Rectal smooth muscle tissue (tissue), 1 donor: ENCODE results near the gene STRIT1.

ENCODE experiments used
- H3K27ac ChIP-seq: one replicate; pipeline ENCODE4 v1.7.0; 2013; ENCODE audit warnings: low read depth, low read length, inconsistent platforms
- H3K27me3 ChIP-seq: one replicate; pipeline ENCODE4 v1.7.0; 2013; ENCODE audit warnings: low read length; ENCODE audit not compliant: control insufficient read depth, insufficient read depth
- H3K36me3 ChIP-seq: one replicate; pipeline ENCODE4 v1.7.0; 2013; ENCODE audit warnings: low read length; ENCODE audit not compliant: control insufficient read depth, insufficient read depth
- H3K4me1 ChIP-seq: one replicate; pipeline ENCODE4 v1.7.0; 2013; ENCODE audit warnings: low read length; ENCODE audit not compliant: control insufficient read depth, insufficient read depth
- H3K4me3 ChIP-seq: one replicate; pipeline ENCODE4 v1.7.0; 2013; ENCODE audit warnings: low read length
- H3K9ac ChIP-seq: one replicate; pipeline ENCODE4 v1.7.0; 2013; ENCODE audit warnings: low read length

Gene STRIT1

GRCh38 chr3:155326901-155327300 lies 33.4 kb upstream of the STRIT1 start:
- no peak overlapping the region for H3K4me3 ChIP-seq
- no peaks in the 10 kb centered on the region for H3K27me3 ChIP-seq
- H3K9ac ChIP-seq = no peak overlapping the region
- H3K27ac ChIP-seq = no peak overlapping the region
- H3K36me3 ChIP-seq = no peaks in the 10 kb centered on the region
- H3K4me1 ChIP-seq = no peaks in the 10 kb centered on the region

GRCh38 chr3:155326244-155326643 lies 32.8 kb upstream of the STRIT1 start:
- Histone ChIP-seq H3K4me1 (no peaks in the 10 kb centered on the region), H3K27ac (no peak overlapping the region), H3K4me3 (no peak overlapping the region), H3K9ac (no peak overlapping the region), H3K27me3 (no peaks in the 10 kb centered on the region), H3K36me3 (no peaks in the 10 kb centered on the region)

GRCh38 chr3:155325263-155325835 lies 31.9 kb upstream of the STRIT1 start:
- Histone ChIP-seq H3K4me3 (no peak overlapping the region), H3K27me3 (no peaks in the 10 kb centered on the region), H3K4me1 (no peaks in the 10 kb centered on the region), H3K27ac (no peak overlapping the region), H3K9ac (no peak overlapping the region), H3K36me3 (no peaks in the 10 kb centered on the region)

DNA sequence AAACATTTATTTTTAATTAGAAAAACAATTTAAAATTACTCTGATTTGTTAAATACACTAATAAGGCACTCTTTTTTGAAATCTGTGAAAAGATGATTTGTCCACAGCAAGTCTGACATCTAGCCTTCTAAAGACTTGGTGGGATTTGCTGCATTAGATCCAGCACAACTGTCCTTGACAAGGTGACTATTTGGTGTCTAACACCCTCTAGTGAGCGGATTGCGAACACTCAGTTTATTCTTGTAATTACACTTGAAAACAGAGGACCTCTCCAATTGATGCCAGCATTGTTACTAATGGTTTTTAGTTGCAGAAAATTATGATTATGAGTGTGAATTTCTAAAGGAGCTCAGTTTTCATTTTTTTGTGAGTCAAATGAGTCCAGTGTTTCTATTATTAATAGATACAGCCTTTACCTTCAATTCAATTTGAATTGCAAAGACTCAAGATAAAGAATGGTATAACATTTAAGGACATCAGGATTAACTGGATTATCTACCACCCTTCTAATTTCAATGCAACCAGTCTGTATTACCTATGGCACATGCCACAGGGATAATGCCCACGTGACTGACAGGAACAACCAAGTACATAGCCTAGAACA lies 29.7 kb upstream of the STRIT1 start:
- no peaks in the 10 kb centered on the region for H3K4me1 ChIP-seq
- no peaks in the 10 kb centered on the region for H3K27me3 ChIP-seq
- no peak overlapping the region for H3K27ac ChIP-seq
- H3K4me3 ChIP-seq = no peak overlapping the region
- H3K36me3 ChIP-seq = no peaks in the 10 kb centered on the region
- no peak overlapping the region for H3K9ac ChIP-seq

DNA sequence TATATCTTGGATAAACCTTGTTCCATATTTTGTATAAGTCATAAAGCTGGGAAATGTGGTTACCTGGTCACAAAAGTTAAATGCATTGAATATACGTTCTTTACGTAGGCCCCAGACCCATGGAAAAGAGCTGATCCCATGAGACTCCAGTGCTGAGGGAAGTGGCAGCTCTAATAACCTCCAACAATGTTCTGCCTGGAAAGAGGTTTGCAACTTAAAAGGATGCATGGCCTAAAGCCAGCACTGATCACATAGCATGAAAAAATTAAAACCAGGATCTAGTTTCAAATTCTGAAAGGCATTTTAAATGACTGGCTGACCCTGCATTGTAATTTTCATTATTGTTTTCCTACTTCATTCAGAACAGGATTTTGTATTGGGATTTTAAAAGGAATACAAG lies 27.9 kb upstream of the STRIT1 start:
- no peak overlapping the region for H3K4me3 ChIP-seq
- no peaks in the 10 kb centered on the region for H3K27me3 ChIP-seq
- H3K36me3 ChIP-seq = no peaks in the 10 kb centered on the region
- no peak overlapping the region for H3K27ac ChIP-seq
- H3K4me1 ChIP-seq = no peaks in the 10 kb centered on the region
- H3K9ac ChIP-seq = no peak overlapping the region

- no peaks in the 10 kb centered on the region for H3K27me3 ChIP-seq
- H3K9ac ChIP-seq = no peak overlapping the region
- H3K4me1 ChIP-seq = no peaks in the 10 kb centered on the region
- no peaks in the 10 kb centered on the region for H3K36me3 ChIP-seq
- no peak overlapping the region for H3K27ac ChIP-seq
- no peak overlapping the region for H3K4me3 ChIP-seq
These were observed 27.5 kb upstream of the STRIT1 start for GRCh38 chr3:155320934-155321333.

GRCh38 chr3:155318740-155319139 lies 25.3 kb upstream of the STRIT1 start:
- Histone ChIP-seq H3K4me1 (no peaks in the 10 kb centered on the region), H3K4me3 (no peak overlapping the region), H3K27ac (no peak overlapping the region), H3K36me3 (no peaks in the 10 kb centered on the region), H3K9ac (no peak overlapping the region), H3K27me3 (no peaks in the 10 kb centered on the region)

GRCh38 chr3:155317211-155317610 lies 23.7 kb upstream of the STRIT1 start:
- Histone ChIP-seq H3K9ac (no peak overlapping the region), H3K4me3 (no peak overlapping the region), H3K4me1 (no peaks in the 10 kb centered on the region), H3K27ac (no peak overlapping the region), H3K27me3 (no peaks in the 10 kb centered on the region), H3K36me3 (no peaks in the 10 kb centered on the region)

DNA sequence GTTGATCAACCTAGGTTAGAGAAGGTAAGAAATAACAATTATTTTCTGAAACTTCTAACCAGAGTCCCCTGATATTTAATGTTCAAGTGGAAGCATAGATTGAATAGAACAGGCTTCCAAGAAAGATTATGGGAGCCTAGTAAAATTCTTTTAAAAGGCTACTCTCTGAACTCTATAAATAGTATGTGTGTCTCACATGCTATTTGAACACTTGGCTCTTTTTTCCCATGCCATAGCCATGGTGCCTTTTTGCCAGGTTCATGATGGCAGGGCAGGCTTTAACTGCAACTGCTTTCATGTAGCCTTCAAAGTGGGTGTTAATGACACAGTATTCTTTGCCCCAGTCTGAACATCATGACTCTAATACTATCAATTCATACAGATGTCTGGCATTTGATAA lies 22.9 kb upstream of the STRIT1 start:
- Histone ChIP-seq H3K27me3 (no peaks in the 10 kb centered on the region), H3K4me3 (no peak overlapping the region), H3K9ac (no peak overlapping the region), H3K27ac (no peak overlapping the region), H3K36me3 (no peaks in the 10 kb centered on the region), H3K4me1 (no peaks in the 10 kb centered on the region)

DNA sequence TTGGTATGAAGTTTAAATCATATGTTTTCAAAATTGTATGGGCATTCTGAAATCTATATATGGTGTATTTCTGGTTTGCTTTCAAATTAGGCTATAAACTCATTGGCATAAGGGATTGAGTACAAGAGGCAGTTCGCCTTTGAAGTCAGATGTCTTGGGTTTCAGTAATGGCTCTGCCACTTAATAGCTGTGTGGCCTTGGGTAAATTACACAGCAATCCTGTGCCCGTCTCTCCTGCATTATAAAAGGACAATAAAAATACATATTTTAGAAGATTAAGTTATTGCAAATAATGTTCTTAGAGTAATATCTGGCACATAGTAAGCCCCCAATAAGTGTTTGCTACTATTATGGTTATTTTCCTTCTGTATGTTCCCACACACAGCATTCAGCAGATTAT lies 20.4 kb upstream of the STRIT1 start:
- Histone ChIP-seq H3K36me3 (no peaks in the 10 kb centered on the region), H3K4me3 (no peak overlapping the region), H3K9ac (no peak overlapping the region), H3K27me3 (no peaks in the 10 kb centered on the region), H3K4me1 (no peaks in the 10 kb centered on the region), H3K27ac (no peak overlapping the region)

- Histone ChIP-seq H3K36me3 (no peaks in the 10 kb centered on the region), H3K4me1 (no peaks in the 10 kb centered on the region), H3K4me3 (no peak overlapping the region), H3K27ac (no peak overlapping the region), H3K9ac (no peak overlapping the region), H3K27me3 (no peaks in the 10 kb centered on the region)
These were observed 19.8 kb upstream of the STRIT1 start for GRCh38 chr3:155313300-155313699.

- no peaks in the 10 kb centered on the region for H3K36me3 ChIP-seq
- no peak overlapping the region for H3K4me3 ChIP-seq
- no peaks in the 10 kb centered on the region for H3K4me1 ChIP-seq
- H3K27me3 ChIP-seq = no peaks in the 10 kb centered on the region
- no peak overlapping the region for H3K9ac ChIP-seq
- H3K27ac ChIP-seq = no peak overlapping the region
These were observed 19.3 kb upstream of the STRIT1 start for GRCh38 chr3:155312781-155313180.

GRCh38 chr3:155309581-155309980 lies 16.1 kb upstream of the STRIT1 start:
- Histone ChIP-seq H3K4me1 (no peaks in the 10 kb centered on the region), H3K27ac (no peak overlapping the region), H3K4me3 (no peak overlapping the region), H3K9ac (no peak overlapping the region), H3K36me3 (no peaks in the 10 kb centered on the region), H3K27me3 (no peaks in the 10 kb centered on the region)
